ENCODE results near the gene RPS15.
A peak's percentile ranks its signal among the peaks of the same experiment; 100 is the strongest.

RPS15 gene

GRCh38 chr19:1450735-1451731 is 12.8 kb downstream of the RPS15 start:
- peaks cover 30% of the 10 kb centered on the region for H3K36me3 ChIP-seq (ENCODE audit: insufficient read depth, low read length)
- peak overlapping the region; percentile 73 for H3K4me3 ChIP-seq (ENCODE audit: low read length)
- no peaks in the 10 kb centered on the region for H3K27me3 ChIP-seq (ENCODE audit: insufficient read depth, low read length)
- H3K4me1 ChIP-seq (ENCODE audit: insufficient read depth, low read length), result peaks cover 53% of the 10 kb centered on the region
- H3K9me3 ChIP-seq (ENCODE audit: low read length), result no peaks in the 10 kb centered on the region
- no peak overlapping the region for H2AFZ ChIP-seq (ENCODE audit: low read depth, low read length)

- Histone ChIP-seq H3K4me3 (ENCODE audit: low read length) (peak overlapping the region; percentile 73), H3K27me3 (ENCODE audit: insufficient read depth, low read length) (no peaks in the 10 kb centered on the region), H3K36me3 (ENCODE audit: insufficient read depth, low read length) (peaks cover 41% of the 10 kb centered on the region), H2AFZ (ENCODE audit: low read depth, low read length) (no peak overlapping the region), H3K4me1 (ENCODE audit: insufficient read depth, low read length) (peaks cover 47% of the 10 kb centered on the region), H3K9me3 (ENCODE audit: low read length) (no peaks in the 10 kb centered on the region)
These were observed 14.0 kb downstream of the RPS15 start for GRCh38 chr19:1451916-1452801.

GRCh38 chr19:1452802-1453524 is 14.8 kb downstream of the RPS15 start:
- no peak overlapping the region for H2AFZ ChIP-seq (ENCODE audit: low read depth, low read length)
- no peaks in the 10 kb centered on the region for H3K9me3 ChIP-seq (ENCODE audit: low read length)
- H3K27me3 ChIP-seq (ENCODE audit: insufficient read depth, low read length), result no peaks in the 10 kb centered on the region
- H3K36me3 ChIP-seq (ENCODE audit: insufficient read depth, low read length), result peaks cover 49% of the 10 kb centered on the region
- peaks cover 41% of the 10 kb centered on the region for H3K4me1 ChIP-seq (ENCODE audit: insufficient read depth, low read length)
- peak overlapping the region; percentile 59 for H3K4me3 ChIP-seq (ENCODE audit: low read length)

- H3K4me3 ChIP-seq (ENCODE audit: low read length), result no peak overlapping the region
- no peaks in the 10 kb centered on the region for H3K9me3 ChIP-seq (ENCODE audit: low read length)
- peaks cover 40% of the 10 kb centered on the region for H3K4me1 ChIP-seq (ENCODE audit: insufficient read depth, low read length)
- H2AFZ ChIP-seq (ENCODE audit: low read depth, low read length), result no peak overlapping the region
- no peaks in the 10 kb centered on the region for H3K27me3 ChIP-seq (ENCODE audit: insufficient read depth, low read length)
- H3K36me3 ChIP-seq (ENCODE audit: insufficient read depth, low read length), result peaks cover 56% of the 10 kb centered on the region
These were observed 15.5 kb downstream of the RPS15 start for GRCh38 chr19:1453525-1454364.

- no peaks in the 10 kb centered on the region for H3K9me3 ChIP-seq (ENCODE audit: low read length)
- H2AFZ ChIP-seq (ENCODE audit: low read depth, low read length), result no peak overlapping the region
- no peak overlapping the region for H3K4me3 ChIP-seq (ENCODE audit: low read length)
- H3K27me3 ChIP-seq (ENCODE audit: insufficient read depth, low read length), result no peaks in the 10 kb centered on the region
- peaks cover 67% of the 10 kb centered on the region for H3K36me3 ChIP-seq (ENCODE audit: insufficient read depth, low read length)
- peaks cover 30% of the 10 kb centered on the region for H3K4me1 ChIP-seq (ENCODE audit: insufficient read depth, low read length)
These were observed 16.8 kb downstream of the RPS15 start for GRCh38 chr19:1455002-1455335.

- H3K36me3 ChIP-seq (ENCODE audit: insufficient read depth, low read length), result peaks cover 73% of the 10 kb centered on the region
- no peak overlapping the region for H3K4me3 ChIP-seq (ENCODE audit: low read length)
These were observed 17.3 kb downstream of the RPS15 start for GRCh38 chr19:1455336-1456120.

GRCh38 chr19:1456121-1456900 is 18.1 kb downstream of the RPS15 start:
- Histone ChIP-seq H3K36me3 (ENCODE audit: insufficient read depth, low read length) (peaks cover 81% of the 10 kb centered on the region), H3K4me1 (ENCODE audit: insufficient read depth, low read length) (peaks cover 19% of the 10 kb centered on the region), H3K9me3 (ENCODE audit: low read length) (no peaks in the 10 kb centered on the region), H2AFZ (ENCODE audit: low read depth, low read length) (no peak overlapping the region), H3K27me3 (ENCODE audit: insufficient read depth, low read length) (no peaks in the 10 kb centered on the region), H3K4me3 (ENCODE audit: low read length) (no peak overlapping the region)

More at GRCh38 chr19:1455336-1456120, 17.3 kb downstream of the RPS15 start:
- Histone ChIP-seq H2AFZ (ENCODE audit: low read depth, low read length) (no peak overlapping the region), H3K27me3 (ENCODE audit: insufficient read depth, low read length) (no peaks in the 10 kb centered on the region), H3K9me3 (ENCODE audit: low read length) (no peaks in the 10 kb centered on the region), H3K4me1 (ENCODE audit: insufficient read depth, low read length) (peaks cover 27% of the 10 kb centered on the region)

- H2AFZ ChIP-seq (ENCODE audit: low read depth, low read length), result no peak overlapping the region
- H3K4me1 ChIP-seq (ENCODE audit: insufficient read depth, low read length), result peaks cover 14% of the 10 kb centered on the region
- H3K36me3 ChIP-seq (ENCODE audit: insufficient read depth, low read length), result peaks cover 86% of the 10 kb centered on the region
- H3K27me3 ChIP-seq (ENCODE audit: insufficient read depth, low read length), result no peaks in the 10 kb centered on the region
- H3K9me3 ChIP-seq (ENCODE audit: low read length), result no peaks in the 10 kb centered on the region
- H3K4me3 ChIP-seq (ENCODE audit: low read length), result no peak overlapping the region
These were observed 19.0 kb downstream of the RPS15 start for GRCh38 chr19:1457031-1457739.

GRCh38 chr19:1457892-1458291 is 19.7 kb downstream of the RPS15 start:
- Histone ChIP-seq H2AFZ (ENCODE audit: low read depth, low read length) (no peak overlapping the region), H3K4me1 (ENCODE audit: insufficient read depth, low read length) (peaks cover 7% of the 10 kb centered on the region), H3K4me3 (ENCODE audit: low read length) (no peak overlapping the region), H3K27me3 (ENCODE audit: insufficient read depth, low read length) (no peaks in the 10 kb centered on the region), H3K9me3 (ENCODE audit: low read length) (no peaks in the 10 kb centered on the region), H3K36me3 (ENCODE audit: insufficient read depth, low read length) (peaks cover 84% of the 10 kb centered on the region)

GRCh38 chr19:1459479-1459878 is 21.3 kb downstream of the RPS15 start:
- Histone ChIP-seq H3K27me3 (ENCODE audit: insufficient read depth, low read length) (no peaks in the 10 kb centered on the region), H3K4me1 (ENCODE audit: insufficient read depth, low read length) (no peaks in the 10 kb centered on the region), H3K4me3 (ENCODE audit: low read length) (no peak overlapping the region), H2AFZ (ENCODE audit: low read depth, low read length) (no peak overlapping the region), H3K36me3 (ENCODE audit: insufficient read depth, low read length) (peaks cover 77% of the 10 kb centered on the region), H3K9me3 (ENCODE audit: low read length) (no peaks in the 10 kb centered on the region)
